Measurements from ENCODE around the gene ZNF319. TPM values are rescaled to one million over a fixed set of nuclear protein-coding genes. Genes with fewer than 3 reads are reported as not detected.
A peak's percentile ranks its signal among the peaks of the same experiment; 100 is the strongest.
"Not testable (repeated sequence)": the region's sequence is repeated elsewhere in the genome, so short reads cannot be mapped to it uniquely, and the experiment has no call there.

The ZNF319 gene
- polyA plus RNA-seq, 1 donor = 8.3 TPM

- DNase-seq = no peak
Measured at GRCh38 chr16:58022601-58023371, 22.3 kb upstream of the ZNF319 start.

- no peak for DNase-seq
Measured at GRCh38 chr16:58021661-58022551, 21.4 kb upstream of the ZNF319 start.

DNA sequence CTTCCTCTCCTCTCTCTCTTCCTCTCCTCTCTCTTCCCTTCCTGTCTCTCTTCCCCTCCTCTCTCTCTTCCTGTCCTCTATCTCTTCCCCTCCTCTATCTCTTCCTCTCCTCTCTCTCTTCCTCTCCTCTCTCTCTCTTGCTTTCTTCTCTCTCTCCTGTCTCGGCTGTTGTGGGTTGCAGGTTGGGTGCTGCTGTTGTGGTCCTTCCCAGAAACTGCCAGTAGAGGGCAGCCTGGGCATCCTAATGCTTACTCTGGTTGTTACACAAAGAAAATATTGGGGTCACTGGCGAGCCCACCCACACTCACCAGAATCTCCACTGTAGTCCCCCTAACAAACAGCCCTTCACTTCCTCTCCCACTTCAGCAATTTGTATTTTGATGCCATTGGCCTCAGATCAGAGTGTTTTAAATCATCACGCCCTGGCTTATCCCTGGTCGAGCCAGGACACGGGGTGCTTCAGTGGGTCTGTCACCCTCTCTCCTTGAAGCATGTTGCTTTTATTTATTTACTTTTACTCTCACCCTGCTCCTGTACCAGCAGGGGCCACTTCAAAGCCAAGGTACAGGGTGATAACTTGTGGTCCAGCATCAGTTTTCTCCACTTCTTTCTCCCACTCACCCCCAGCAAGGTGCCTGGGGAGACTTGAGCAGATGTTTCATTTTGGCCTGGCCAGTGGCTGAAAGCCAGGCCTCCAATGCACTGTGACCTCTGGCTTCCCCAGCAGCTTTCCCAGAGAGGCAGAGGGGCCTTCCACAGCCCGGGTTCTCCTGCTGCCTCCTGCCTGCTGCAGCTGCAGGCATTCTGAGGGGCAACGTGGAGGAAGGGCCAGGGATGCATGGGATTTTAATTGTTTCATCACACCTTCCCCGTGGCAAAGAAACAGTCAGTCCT, 20.4 kb upstream of the ZNF319 start:
- DNase-seq = no peak

GRCh38 chr16:58019866-58020538, 19.5 kb upstream of the ZNF319 start:
- DNase-seq = no peak

DNA sequence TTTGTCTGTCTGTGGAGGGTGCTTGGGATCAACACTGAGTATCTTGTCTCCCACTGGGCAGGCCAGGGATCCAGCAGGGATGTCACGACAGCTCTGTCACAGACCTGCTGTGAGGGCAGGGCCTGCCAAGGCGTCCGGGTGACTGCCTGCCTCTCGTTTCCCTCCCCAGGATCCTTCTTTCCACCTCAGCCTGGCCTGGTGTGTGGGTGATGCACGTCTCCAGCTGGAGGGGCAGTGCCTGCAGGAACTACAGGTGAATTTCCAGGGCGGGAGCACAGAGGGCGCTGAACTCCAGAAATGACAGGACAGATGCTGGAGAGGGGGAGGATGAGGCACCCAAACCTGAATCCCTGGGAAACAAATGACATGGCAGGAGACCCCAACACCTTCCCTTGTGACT, 18.3 kb upstream of the ZNF319 start:
- DNase-seq = no peak

DNA sequence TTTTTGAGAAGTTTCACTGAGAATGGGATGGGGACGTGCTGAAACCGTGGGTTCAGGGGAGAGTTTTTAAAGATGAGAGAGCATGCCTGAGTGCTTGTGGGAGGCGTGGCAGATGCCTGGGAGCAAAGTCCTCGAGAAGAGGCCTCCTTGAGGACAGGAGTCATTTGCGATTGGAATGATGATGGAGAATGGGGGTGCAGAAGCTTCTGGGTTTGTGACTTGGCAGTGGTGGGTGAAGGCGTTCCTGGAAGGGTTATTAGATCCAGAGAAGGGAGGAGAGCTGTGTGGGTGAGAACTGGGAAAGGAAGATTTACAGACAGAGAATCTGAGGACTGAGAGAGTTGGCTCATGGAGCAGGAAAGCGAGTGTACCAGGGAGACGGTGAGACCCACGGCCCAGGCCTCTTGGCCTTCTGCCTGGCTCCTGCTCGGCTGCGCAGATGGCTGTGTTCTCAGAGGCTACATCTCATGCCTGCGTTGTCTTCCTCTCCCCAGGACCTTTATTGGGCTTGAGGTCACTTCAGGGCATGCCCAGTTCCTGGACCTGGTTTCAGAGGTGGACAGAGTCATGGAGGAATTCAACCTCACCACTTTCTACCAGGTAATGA, 16.5 kb upstream of the ZNF319 start:
- no peak for DNase-seq

GRCh38 chr16:58013201-58013956, 12.9 kb upstream of the ZNF319 start:
- DNase-seq = no peak

DNA sequence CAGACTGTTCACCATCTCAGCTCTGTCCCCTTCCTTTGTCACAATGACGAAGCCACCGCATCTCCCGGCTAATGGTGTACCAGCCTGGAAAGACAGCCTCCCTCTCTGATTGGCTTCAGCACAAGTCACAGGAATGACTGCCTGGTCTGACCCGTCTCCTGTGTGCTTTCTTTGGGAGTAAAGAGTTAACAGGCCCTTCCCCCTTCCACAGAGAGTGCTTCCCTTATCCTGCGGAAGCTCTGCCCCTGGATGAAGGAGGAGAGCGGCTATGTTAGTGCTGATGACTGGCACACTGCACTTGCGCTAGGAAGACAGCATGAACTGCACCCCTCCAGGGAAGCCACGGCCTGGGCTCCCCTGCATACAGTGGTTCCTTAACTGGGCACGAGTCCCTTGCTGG, 12.0 kb upstream of the ZNF319 start:
- no peak for DNase-seq

- DNase-seq = no peak
Measured at GRCh38 chr16:58011652-58012051, 11.2 kb upstream of the ZNF319 start.

- no peak for DNase-seq
Measured at GRCh38 chr16:58010886-58011285, 10.4 kb upstream of the ZNF319 start.

DNA sequence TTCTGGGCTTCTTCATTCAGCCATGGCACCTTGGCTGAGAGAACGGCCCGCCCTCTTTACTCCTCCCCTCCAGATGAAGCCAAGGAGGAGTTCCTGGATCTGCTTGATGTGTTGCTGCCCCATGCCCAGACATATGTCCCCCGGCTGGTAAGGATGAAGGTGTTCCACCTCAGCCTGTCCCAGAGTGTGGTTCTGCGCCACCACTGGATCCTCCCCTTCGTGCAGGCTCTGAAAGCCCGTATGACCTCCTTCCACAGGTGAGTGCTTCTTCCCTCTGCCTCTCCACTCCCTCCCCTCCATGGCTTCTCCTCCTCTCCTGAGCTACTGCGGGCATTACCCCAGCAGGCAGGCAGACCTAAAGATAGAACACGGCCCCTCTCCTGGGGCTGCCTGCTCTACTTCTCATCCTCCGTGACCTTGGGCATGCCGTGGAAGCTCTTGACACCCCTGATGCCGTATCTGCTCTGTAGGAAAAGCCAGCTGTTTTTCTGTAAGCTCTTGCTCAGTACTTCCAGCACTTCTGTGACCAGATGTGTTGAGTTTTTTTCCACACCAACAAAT, 9.5 kb upstream of the ZNF319 start:
- no peak for DNase-seq

DNA sequence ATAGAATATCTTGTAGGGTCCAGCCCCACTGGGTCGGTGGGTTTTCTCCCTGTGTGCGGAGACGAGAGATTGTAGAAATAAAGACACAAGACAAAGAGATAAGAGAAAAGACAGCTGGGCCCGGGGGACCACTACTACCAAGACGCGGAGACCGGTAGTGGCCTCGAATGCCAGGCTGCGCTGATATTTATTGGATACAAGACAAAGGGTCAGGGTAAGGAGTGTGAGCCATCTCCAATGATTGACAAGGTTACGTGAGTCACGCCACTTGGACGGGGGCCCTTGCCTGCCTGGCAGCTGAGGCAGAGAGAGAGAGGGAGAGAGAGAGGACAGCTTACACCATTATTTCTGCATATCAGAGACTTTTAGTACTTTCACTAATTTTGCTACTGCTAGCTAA, 4.3 kb upstream of the ZNF319 start:
- not testable (repeated sequence) for DNase-seq

DNA sequence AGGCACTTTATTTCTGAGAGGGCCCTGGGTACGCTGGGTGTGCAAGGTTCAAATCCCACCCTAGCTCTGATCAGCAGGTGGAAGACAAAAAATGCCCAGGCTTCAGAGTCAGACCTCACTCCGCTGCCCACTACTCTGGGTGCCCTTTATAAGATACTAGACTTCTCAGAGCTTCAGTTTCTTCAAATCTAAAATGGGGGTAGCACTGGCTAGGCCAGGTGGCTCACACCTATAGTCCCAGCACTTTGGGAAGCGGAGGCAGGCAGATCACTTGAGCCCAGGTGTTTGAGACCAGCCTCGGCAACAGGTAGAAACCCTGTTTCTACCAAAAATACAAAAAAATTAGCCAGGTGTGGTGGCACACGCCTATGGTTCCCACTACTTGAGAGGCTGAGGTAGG, 2.5 kb upstream of the ZNF319 start:
- DNase-seq = no peak

- DNase-seq = no peak
Measured at GRCh38 chr16:58002416-58002800, 1.9 kb upstream of the ZNF319 start.

DNA sequence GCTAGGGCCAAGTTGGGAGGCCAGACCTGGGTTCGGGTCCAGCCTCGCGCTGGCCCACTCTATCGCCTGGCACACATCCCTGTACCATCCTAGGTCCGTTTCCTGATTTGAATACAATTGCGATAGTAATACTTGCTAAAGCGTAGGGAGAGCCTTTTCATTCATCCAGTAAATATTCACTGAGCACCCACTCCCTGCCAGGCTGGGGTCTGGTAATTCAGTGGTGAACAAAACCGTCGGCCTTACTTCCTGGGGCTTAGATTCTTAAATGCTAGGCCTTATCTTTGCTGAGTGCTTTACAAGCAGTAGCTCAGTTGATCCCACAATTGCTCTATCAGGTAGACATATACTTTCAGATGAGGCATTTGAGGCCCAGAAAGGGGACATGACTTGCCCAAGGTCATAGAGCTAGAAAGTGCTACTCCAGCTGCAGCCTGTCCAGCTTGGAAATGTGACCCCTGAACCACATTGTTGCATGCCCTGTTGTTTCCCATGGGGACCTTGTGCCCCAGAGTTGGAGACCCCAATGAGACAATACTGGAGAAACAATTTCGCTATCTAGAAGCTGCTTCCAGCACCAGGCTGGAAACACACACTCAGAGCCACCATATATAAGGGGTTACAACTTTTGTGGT, 1.4 kb upstream of the ZNF319 start:
- DNase-seq = no peak

DNA sequence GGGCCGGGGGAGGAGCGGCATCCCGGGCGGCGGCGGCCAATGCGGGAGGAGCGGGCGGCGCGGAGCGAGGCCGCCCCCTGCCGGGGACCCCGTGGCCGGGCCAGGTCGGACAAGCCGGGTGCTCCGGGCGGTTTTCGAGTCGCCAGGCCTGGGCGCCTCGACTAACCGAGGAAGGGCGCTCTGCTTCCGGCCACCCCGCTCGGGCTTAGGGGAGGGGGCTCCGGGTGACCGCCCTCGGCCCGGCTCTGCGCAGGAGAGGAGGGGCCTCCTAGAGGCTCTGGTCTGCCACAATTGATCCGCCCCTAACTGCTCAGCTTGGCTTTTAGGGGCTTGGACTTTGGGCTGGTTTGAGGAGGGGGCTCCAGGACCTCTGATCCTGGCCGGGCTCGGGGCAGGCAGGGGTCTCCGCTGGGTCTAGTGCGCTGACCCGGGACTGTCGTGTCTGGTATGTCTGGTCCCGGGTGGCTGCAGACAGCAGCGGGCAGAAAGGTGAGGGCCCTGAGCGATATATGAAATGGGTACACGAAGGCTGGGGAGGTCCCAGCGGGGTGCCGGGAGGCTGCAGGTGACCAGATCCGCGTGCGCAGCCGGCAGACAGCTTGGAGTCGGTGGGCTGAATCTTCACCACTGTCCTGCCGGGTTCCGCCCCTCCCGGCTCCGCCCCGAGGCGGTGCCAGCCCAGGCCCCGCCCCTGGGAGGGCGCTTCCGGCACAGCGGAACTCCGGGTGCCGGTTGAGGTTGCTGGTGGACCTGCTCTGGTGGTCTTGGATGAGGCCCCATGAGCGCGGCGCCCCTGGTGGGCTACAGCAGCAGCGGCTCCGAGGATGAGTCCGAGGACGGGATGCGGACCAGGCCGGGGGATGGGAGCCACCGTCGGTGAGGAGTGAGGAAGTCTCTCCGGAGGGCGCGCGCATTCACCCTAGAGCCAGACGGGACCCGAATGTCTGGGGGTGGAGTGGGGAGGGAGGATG, 519 bp upstream of the ZNF319 start, which contains the start of gene USB1:
Gene USB1, plus strand, starts transcription at position 702 of the 971 bp plus-strand sequence. Its CDS starts 77 bp downstream, at position 779.
- peak; percentile 85 for DNase-seq

DNA sequence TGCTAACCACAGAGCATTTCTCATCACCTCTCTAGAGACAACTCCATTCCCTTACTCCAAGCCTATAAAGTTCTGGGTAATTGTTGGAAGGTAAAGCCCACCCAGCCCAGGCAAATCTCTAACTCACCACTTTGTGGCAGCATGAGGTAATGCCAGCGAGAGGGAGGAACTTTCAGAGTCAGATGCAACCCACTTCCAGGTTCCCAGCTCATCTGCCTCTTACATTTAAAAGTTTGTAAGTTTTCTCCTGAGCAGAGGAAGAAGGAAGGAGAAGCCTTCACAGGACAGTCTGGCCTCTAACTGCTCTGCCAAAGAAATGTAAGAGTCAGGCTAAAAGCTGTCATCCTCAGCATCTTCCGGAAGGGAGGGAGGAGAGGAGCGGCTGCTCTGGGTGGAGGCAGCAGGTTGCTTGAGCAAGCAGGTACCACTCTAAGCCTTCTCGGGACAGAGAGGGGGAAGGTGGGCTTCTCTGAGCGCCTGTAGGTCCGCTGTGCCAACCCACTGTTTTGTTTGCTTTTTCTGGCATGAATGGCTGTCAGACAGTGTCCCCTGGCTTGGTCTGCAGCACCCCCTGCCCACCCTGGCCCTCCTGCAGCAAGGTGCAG, 1.0 kb downstream of the ZNF319 start:
- DNase-seq = no peak

GRCh38 chr16:57998992-57999365, 1.5 kb downstream of the ZNF319 start:
- DNase-seq = no peak

Measured in left kidney (tissue), 2 donors.